ENCODE data around the gene MYO1E.

MYO1E gene

GRCh38 chr15:59259137-59259943 lies 113.3 kb downstream of the MYO1E start:
- no peak for DNase-seq (ENCODE audit: low read depth)

GRCh38 chr15:59258317-59258716 lies 114.4 kb downstream of the MYO1E start:
- no peak for DNase-seq (ENCODE audit: low read depth)

GRCh38 chr15:59257140-59257539 lies 115.5 kb downstream of the MYO1E start:
- DNase-seq (ENCODE audit: low read depth), result no peak

DNA sequence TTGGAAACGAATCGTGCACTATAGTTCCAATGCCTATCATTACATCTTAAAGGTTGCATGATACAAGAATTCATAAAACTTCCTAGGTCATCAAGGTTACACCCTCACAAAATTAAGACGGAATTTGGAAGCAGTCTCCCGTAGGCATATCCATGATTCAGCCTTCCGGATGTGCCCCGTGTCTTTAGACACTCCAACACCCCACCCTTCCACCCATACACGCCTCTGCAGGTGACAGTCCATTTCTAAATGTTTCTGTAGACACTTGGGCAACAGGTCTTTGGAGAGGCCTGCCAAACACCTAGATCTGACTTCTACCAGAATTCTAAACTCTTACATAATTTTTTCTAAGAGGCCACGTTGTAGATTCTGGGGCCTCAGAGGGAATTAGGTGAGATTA lies 116.2 kb downstream of the MYO1E start:
- DNase-seq (ENCODE audit: low read depth), result no peak

DNA sequence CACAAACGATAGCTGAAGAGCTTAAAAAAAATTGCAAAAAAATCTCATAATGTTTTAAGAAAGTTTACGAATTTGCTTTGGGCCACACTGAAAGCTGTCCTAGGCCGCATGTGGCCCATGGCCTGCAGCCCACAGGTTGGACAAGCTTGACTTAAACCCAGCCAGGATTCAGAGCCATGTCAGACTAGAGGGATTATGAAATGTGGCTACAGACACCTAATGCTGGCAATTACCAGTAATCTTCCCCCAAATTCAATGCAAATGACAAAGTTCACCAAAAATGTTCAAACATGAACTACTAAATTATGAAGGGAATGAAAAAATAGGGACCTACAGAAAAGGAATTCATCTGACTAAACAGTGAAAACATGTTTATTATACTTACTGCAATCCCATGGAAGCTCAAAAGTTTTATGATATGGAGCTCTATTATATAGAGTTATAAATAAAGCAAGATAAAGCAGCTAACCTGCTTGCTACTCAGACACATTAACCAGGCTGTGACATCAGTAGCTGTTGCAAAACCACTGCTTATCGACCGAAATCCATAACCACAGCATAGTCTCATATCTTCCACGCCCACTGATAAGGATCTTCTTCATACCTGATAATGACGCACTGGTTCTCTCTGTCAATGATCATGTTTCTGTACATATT lies 116.9 kb downstream of the MYO1E start:
- no peak for DNase-seq (ENCODE audit: low read depth)

DNA sequence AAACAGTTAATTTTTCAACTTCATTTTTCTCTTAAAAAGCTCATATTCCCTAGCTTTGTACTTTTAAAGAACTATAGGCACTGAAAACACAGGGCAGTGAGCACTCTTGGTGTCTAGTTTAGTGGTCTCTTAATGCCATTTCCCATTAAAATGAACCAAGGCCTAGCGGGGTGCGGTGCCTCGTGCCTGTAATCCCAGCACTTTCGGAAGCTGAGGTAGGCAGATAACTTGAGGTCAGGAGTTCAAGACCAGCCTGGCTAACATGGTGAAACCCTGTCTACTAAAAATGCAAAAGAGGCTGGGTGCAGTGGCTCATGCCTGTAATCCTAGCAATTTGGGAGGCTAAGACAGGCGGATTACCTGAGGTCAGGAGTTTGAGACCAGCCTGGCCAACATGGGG lies 120.5 kb downstream of the MYO1E start:
- no peak for DNase-seq (ENCODE audit: low read depth)

GRCh38 chr15:59251001-59251845 lies 121.4 kb downstream of the MYO1E start:
- no peak for DNase-seq (ENCODE audit: low read depth)

GRCh38 chr15:59250249-59250648 lies 122.4 kb downstream of the MYO1E start:
- DNase-seq (ENCODE audit: low read depth), result no peak

GRCh38 chr15:59249816-59250215 lies 122.9 kb downstream of the MYO1E start:
- no peak for DNase-seq (ENCODE audit: low read depth)

DNA sequence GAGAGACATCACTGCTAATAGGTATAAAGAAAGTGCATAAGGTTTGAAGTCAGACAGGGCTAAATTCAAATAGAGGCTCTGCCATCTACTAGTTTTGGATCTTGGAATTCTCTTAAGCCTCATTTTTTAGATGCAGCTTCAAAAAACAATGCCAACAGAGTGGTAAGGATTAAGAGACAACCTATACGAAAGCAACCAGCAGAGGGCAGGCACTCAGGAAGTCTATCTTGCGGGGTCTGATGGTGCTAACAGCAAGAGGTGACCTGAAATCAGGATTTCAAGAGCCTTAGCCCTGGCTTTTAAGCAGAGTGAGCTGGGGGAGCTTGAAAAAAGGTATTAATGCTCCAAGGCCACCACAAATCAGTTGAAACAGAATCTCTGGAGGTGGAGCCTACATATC lies 125.3 kb downstream of the MYO1E start:
- DNase-seq (ENCODE audit: low read depth), result no peak

- DNase-seq (ENCODE audit: low read depth), result no peak
These were observed 127.1 kb downstream of the MYO1E start for GRCh38 chr15:59245559-59245958.

GRCh38 chr15:59244337-59244736 lies 128.3 kb downstream of the MYO1E start:
- no peak for DNase-seq (ENCODE audit: low read depth)

GRCh38 chr15:59243622-59244021 lies 129.0 kb downstream of the MYO1E start:
- no peak for DNase-seq (ENCODE audit: low read depth)

- DNase-seq (ENCODE audit: low read depth), result no peak
These were observed 130.0 kb downstream of the MYO1E start for GRCh38 chr15:59242649-59243048.

GRCh38 chr15:59240036-59240435 lies 132.6 kb downstream of the MYO1E start:
- DNase-seq (ENCODE audit: low read depth), result no peak

DNA sequence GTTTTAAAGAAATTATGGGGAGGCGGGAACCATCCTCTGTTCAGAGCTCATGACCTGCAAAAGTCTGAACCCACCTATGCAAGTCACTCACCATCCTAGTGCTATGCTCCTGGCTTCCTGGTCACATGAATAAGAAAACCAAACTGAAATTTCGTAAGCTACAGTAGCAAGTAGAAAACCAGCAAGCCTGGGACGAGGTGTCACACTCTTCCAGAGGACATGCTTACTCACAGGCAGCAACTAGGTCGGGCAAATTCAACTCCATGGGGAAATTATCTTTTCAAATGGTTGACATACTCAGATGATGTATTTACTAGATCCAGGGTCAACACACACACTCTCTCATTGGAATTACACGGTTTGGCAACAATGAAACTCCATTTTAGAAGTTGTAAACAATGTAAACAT lies 134.7 kb downstream of the MYO1E start:
- no peak for DNase-seq (ENCODE audit: low read depth)

DNA sequence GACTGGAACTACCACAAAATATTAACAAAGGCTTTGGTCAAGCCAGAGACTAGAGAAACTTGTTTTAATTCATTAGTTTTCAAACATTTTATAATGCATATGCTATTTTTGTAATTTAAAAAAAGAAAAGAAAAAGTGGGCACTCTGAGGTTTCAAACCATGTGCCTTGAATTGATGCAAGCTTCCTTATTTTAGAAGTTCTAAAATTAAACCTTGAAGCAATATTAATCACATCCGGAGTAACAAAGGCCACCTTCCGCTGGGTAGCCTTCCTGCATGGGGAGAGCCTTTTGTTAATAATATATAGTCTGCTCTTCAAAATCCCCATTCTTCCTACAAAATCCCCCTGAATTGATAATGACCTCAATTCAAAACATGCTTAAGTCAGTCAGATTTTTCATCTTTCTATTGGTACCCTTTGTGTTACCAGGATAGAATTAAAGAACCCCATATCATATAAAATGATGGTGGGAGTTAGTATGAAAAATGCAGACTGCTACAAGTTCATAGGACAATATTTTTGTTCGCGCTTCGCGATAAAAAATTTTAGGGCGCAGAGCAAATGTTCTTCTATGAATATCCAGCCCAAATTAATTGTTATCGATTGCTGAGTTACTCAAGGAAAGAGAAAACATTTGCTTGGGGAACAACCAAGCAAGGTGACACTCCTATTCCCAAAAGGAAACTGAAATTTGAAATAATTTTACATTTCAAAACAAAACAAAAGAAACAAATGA lies 135.4 kb downstream of the MYO1E start:
- DNase-seq (ENCODE audit: low read depth), result no peak

GRCh38 chr15:59236394-59236793 lies 136.3 kb downstream of the MYO1E start:
- DNase-seq (ENCODE audit: low read depth), result no peak

GRCh38 chr15:59232476-59232875 lies 140.2 kb downstream of the MYO1E start:
- DNase-seq (ENCODE audit: low read depth), result no peak

DNA sequence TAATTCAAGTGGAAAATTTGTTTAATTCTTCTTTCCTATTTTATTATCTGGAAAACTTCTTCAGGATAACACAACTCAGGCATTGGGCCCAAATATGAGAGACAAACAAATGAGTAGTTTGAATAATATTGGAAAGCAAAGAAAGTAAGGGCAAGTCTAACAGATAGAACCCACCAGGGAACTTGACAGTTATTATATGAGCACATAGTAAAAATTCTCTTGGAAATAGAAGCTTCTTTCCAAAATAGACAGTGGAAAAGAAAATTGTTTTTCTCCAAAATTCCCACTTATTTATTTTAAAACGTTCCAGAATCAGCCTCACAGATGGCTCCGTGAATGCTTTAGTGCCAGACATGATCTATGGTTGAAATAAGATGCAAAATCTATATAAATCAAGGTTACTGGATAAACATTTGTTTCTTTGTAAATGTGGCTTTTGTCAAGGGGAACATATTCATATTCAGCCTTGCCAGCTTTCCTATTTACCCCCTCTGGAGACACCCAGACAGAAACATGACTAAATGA lies 142.1 kb downstream of the MYO1E start:
- no peak for DNase-seq (ENCODE audit: low read depth)

DNA sequence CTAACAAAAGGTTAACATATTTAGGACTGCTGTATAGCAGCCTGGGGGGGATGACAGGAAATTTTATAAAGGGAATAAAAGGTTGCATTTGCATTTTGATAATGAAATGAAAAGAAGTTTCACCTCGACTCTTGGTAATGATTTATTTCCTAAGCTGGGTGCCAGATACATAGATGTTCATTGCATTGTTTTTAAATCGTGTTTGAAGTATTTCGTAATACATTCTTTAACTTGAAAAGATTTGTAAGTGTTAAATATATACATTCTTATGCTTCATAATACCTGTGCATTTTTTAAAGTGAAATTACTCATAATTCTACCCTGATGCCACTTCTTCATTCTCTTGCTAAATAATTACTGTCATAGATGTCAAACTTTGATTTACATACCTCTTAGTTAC lies 143.2 kb downstream of the MYO1E start:
- DNase-seq (ENCODE audit: low read depth), result no peak

DNA sequence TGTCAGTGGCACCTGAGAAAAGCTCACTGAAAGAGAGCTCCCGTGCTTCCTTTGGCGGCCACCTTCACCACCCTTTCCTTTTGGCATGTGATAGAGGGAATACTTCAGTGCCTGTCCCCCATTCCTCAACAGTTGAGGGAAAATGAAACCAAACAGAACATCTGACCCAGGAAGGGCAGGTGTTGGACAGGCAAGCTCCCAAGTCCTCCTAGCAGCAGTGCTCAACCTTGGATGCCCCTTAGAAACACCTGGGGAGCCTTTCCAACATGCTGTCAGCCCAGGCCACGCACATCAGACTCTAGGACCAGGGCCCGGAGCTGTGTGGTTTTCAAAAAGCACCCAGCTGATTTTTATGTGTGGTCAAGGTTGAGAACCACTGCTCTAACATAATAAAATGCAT lies 143.7 kb downstream of the MYO1E start:
- no peak for DNase-seq (ENCODE audit: low read depth)

All from activated T-helper 1 cell treated with Interleukin-2 at 50 U/mL for 16 hours (primary cell).